GM21367 (cell line): ENCODE measurements around the gene PARP14.
A peak's percentile ranks its signal among the peaks of the same experiment; 100 is the strongest.
"Not testable (repeated sequence)": the region's sequence is repeated elsewhere in the genome, so short reads cannot be mapped to it uniquely, and the experiment has no call there.

Source experiments
- ATAC-seq: cut with Tn5 transposase; IDR thresholded peaks from one replicate; pipeline ENCODE4 v1.9.1; 2021; ENCODE audit not compliant: unreplicated experiment

Gene PARP14

GRCh38 chr3:122680475-122681283 is at the start of gene PARP14:
TSS of gene PARP14 (plus strand) at chr3:122680839. CDS start at chr3:122680884, 45 bp downstream.
- peak; percentile 31 for ATAC-seq

GRCh38 chr3:122635789-122636188 is 44.9 kb upstream of the PARP14 start:
- ATAC-seq: no peak

- ATAC-seq: no peak
Observed at GRCh38 chr3:122636697-122637096, 43.9 kb upstream of the PARP14 start.

- ATAC-seq: no peak
Observed at GRCh38 chr3:122640437-122640999, 40.1 kb upstream of the PARP14 start.

- peak; percentile 72 for ATAC-seq
Observed at GRCh38 chr3:122642935-122643334, 37.7 kb upstream of the PARP14 start.

GRCh38 chr3:122646146-122646988 is 34.3 kb upstream of the PARP14 start:
- peak; percentile 55 for ATAC-seq

- not testable (repeated sequence) for ATAC-seq
Observed at GRCh38 chr3:122651233-122651907, 29.3 kb upstream of the PARP14 start.

GRCh38 chr3:122651962-122652361 is 28.7 kb upstream of the PARP14 start:
- ATAC-seq: not testable (repeated sequence)

- ATAC-seq: not testable (repeated sequence)
Observed at GRCh38 chr3:122658336-122658735, 22.3 kb upstream of the PARP14 start.

GRCh38 chr3:122660297-122660974 is 20.2 kb upstream of the PARP14 start:
- no peak for ATAC-seq

- ATAC-seq: no peak
Observed at GRCh38 chr3:122661633-122662032, 19.0 kb upstream of the PARP14 start.

- no peak for ATAC-seq
Observed at GRCh38 chr3:122662505-122662904, 18.1 kb upstream of the PARP14 start.

- ATAC-seq: no peak
Observed at GRCh38 chr3:122665226-122665786, 15.3 kb upstream of the PARP14 start.

- ATAC-seq: no peak
Observed at GRCh38 chr3:122665881-122666280, 14.8 kb upstream of the PARP14 start.

- ATAC-seq: no peak
Observed at GRCh38 chr3:122668930-122669730, 11.5 kb upstream of the PARP14 start.

GRCh38 chr3:122671553-122671952 is 9.1 kb upstream of the PARP14 start:
- ATAC-seq: no peak

- no peak for ATAC-seq
Observed at GRCh38 chr3:122674339-122674738, 6.3 kb upstream of the PARP14 start.

GRCh38 chr3:122676759-122677158 is 3.9 kb upstream of the PARP14 start:
- ATAC-seq: no peak

- no peak for ATAC-seq
Observed at GRCh38 chr3:122677216-122677615, 3.4 kb upstream of the PARP14 start.
